ENCODE results near the gene PGBD1.
"Not testable (repeated sequence)": the region's sequence is repeated elsewhere in the genome, so short reads cannot be mapped to it uniquely, and the experiment has no call there.

Gene PGBD1

DNA sequence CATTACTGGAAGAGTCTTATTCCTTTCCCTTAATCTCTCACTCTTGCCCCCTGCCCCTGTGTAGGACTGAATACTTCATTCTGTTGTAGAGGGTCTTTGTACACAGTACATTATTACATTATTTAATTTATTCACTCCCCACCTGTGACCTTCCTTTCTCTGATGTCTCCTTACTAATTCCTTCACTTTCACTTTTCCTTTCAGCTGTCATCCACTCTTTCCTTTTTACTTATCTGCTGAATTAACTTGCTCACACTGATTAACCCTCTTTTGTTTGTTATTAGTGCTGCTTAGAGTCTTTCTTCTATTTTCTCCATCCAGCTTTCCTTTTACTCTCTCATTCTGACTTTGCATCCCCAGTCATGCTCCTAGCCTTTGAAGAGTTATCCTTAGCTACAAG is 6.5 kb upstream of the PGBD1 start:
- DNase-seq (ENCODE audit: low spot score) = no peak

DNA sequence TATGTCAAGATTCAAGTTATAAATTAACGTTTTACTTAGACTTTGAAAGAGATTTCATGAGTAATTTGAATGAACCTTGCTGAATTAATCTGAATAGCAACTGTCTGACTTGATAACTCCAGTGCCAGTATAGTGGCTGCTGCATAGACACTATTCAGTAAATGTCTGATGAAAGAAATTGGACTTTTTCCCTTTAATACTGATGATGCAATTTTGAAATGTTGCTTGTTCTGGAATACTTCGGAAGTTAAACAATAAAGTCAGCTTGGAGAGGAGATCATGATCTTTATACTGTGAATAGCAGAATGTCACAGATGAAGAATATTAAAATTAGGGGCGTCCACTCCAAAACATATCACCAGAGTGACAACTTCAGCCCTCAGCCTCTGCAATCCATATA is 3.6 kb upstream of the PGBD1 start:
- DNase-seq (ENCODE audit: low spot score) = no peak

DNA sequence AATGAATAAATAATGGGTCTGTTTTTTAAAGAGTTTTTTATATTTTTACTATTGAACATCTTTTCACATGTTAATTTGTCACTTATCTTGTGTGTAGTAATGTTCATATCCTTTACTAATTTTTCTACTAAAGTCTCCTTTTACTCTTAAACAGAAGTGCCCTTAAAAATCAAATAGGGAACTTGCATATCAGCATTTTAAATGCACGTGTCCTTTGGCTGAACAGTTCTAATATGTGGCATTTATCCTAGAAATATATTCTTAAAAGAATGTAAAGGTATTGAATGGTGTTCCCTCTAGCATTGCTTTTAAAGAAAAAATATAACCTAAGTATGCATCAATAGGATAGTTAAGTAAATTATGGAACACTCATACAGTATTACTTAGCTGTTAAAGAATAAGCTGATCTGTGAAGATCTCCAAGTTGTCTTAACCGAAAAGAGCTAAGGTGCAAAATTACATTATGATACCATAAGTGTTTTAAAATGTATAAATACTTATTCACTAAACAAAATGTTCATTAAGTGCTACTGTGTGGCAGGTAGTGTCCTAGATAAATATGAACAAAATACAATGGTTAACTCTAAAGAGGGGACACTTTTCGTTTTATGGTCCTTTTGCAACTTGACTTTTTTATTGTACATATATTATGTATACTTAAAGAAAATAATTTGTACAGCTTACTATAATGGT is 631 bp upstream of the PGBD1 start:
- no peak for DNase-seq (ENCODE audit: low spot score)

DNA sequence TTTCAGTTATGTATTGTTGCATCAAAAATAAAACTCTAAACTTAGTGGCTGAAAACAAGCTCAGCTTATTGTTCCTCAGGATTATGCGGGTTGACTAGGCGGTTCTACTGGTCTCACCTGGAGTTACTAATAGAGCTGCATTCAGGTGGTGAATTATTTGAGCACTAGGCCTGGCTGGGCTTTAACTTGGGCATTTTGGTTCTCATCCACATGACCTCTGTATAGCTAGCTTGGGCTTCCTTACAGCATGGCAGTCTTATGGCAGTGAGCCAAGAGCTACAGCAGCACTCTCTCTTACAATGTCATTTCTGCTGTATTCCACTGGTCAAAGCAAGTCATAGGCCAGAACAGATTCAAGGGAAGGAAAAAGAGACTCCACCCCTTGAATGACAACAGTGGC is 1.6 kb downstream of the PGBD1 start:
- no peak for DNase-seq (ENCODE audit: low spot score)

DNA sequence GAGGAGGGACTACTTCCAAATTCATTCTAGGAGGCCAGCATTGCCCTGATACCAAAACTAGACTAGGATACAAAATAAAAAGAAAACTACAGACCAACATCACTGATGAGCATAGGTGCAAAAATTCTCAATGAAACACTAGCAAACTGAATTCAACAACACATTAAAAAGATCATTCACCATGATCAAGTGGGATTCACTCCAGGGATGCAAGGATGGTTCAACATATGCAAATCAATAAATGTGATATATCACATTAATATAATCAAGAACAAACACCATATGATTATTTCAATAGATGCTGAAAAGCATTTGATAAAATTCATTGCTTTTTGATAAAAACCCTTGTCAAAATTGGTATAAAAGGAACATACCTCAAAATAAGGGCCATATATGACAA is 10.2 kb downstream of the PGBD1 start:
- no peak for DNase-seq (ENCODE audit: low spot score)

DNA sequence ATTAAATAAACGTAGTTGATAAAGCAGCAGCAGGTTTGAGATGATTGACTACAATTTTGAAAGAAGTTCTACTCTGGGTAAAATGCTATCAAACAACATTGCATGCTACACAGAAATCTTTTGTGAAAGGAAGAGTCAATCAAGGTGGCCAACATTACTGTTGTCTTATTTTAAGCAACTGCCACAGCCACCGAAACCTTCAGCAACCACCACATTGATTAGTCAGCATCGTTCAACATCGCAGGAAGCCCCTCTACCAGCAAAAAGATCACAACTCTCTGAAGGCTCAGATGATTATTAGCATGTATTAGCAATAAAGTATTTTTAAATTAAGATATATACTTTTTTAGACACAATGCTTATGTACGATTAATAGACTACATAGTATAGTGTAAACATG is 14.0 kb downstream of the PGBD1 start:
- DNase-seq (ENCODE audit: low spot score) = no peak

DNA sequence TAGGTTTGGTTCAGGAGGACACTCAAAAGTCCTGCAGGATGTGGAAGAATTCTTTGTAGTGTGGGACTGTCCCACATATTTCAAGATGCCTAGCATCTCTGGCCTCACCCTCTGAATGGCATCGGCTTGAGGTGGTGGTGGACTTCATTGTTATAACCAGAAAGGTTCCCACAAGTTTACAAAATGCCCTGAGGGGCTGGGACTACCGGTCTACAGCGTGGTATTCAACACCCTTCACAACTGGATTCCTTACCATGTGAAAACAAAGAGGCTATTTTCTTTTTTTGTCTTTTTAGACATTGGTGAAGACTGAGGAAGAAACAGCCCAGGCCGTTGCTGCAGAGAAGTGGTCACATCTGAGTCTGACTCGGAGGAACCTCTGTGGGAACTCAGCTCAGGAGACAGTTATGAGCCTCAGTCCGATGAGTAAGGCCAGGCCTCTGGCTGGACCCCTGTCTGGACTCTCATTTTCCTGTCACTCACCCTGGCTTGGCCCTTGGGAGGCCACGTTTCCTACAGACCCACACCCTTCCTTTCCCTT is 15.2 kb downstream of the PGBD1 start:
- DNase-seq (ENCODE audit: low spot score) = no peak

DNA sequence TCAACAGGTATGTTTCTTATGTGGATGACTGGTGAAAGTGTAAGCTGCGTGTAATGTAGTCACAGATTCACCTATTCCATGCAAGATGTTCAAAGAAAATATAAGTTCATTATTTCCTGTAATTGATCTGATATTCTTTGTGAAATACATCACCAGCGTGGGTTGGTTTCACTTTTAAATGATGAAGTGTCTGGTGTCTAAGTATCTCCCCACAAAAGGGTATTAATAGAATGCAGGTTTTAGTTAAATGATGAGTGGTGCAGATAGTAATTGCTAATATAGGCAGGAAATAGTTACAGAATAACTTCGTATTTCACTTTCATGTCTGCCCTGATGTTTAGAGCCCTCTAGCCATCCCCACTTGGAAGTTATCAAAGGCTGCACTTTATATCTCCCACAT is 22.2 kb downstream of the PGBD1 start:
- no peak for DNase-seq (ENCODE audit: low spot score)

DNA sequence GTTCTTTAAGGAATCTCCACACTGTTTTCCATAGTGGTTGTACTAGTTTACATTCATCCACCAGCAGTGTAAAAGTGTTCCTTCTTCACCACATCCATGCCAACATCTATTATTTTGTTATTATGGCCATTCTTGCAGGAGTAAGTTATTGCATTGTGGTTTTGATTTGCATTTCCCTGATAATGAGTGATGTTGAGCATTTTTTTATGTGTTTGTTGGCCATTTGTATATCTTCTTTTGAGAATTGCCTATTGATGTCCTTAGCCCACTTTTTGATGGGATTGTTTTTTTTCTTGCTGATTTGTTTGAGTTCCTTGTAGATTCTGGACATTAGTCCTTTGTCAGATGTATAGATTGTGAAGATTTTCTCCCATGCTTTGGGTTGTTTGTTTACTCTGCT is 25.0 kb downstream of the PGBD1 start:
- not testable (repeated sequence) for DNase-seq (ENCODE audit: low spot score)

DNA sequence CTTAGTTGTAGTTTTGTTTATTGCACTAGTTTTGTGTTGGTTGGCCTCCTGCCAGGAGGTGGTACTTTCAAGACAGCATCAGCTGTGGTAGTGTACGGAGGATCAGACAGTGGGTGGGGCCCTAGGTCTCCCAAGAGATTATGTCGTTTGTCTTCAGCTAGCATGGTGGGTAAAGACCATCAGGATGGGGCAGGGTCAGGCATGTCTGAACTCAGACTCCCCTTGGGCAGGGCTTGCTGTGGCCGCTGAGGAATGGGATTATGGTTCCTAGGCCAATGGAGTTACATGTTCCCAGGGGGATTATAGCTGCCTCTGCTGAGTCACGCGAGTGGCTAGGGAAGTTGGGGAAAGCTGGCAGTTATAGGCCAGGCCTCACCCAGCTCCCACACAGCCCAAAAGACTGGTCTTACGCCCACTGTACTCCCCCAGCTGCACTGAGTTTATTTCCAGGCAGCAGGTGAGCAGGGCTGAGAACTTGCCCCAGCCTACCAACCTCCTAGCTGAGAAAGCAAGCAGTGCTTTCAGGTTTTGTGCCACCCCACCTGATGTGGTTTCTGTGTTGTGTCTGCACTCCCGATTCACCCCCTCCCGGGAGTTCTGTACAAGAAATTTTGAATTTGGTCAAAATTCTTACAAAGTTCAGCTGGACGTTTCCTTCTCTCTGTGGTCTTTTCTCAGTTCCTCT is 29.9 kb downstream of the PGBD1 start:
- DNase-seq (ENCODE audit: low spot score) = no peak

DNA sequence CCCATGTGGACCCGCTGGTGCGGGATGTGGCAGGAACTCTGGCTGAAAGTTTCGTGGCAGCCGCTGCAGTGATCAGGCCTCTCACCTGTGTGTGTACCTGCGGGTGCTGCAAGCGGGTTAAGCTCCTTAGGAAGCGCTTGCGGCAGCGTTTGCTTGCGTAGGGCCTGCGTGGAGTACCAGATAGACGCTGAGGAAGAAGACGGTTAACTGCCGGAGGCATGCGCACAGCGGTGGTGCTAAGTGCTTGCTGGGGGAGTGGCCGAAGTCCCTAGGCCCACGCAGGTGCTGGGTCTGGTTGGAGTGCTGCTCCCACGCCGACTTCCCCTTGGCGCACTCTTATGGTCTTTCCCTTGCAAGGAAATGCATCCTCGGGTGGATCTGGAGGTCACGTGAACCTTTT is 31.6 kb downstream of the PGBD1 start:
- DNase-seq (ENCODE audit: low spot score) = no peak

DNA sequence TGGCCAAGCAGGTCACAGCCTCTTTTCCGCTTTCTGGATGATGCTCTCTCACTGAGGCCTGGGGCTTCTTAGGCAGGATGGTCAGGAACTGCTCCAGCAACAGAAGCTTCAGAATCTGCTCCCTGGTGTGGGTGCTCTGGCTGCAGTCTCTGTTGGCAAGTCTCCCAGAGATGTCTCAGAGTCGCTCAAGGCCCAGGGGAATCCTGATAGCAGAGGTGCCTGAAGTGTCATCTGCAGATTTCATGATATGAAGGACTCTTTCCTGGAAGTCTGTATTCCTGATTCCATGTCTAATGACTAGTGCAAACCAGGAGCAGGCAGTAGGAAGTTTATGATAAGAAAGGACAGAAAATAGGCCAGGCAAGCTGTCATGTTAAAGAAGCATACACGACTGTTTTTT is 34.3 kb downstream of the PGBD1 start:
- DNase-seq (ENCODE audit: low spot score) = no peak

DNA sequence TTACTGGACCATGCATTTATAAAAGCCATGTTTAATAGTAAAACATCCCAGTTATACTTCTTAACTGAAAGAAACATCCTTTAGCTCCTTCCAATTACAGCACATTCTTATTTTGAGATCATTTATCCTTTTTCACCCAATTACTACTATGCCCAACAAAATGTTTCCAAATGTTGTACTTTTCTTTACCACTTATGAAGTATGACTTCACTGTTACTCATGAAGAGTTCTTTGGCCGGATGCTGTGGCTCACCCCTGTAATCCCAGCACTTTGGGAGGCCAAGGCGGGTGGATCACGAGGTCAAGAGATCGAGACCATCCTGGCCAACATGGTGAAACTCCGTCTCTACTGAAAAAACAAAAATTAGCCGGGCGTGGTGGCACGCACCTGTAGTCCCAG is 36.5 kb downstream of the PGBD1 start:
- not testable (repeated sequence) for DNase-seq (ENCODE audit: low spot score)

DNA sequence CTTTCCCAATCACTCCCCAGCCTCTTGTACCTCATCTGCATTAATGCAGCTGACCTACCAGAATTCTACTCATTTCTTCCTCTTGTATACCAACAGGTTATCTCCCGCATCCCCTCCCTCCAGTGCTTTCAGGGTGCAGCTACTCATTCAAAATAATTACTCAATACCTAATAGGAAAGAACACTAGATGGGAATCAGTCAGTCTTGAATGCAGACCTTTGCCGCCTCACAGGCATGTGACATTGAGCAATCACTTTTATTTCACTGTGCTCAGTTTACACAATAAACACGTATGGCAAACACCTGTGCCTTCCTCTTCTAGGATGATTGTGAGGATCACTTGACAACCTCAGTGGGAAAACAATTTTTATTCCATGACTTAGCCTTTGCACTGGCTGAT is 41.3 kb downstream of the PGBD1 start:
- DNase-seq (ENCODE audit: low spot score) = no peak

DNA sequence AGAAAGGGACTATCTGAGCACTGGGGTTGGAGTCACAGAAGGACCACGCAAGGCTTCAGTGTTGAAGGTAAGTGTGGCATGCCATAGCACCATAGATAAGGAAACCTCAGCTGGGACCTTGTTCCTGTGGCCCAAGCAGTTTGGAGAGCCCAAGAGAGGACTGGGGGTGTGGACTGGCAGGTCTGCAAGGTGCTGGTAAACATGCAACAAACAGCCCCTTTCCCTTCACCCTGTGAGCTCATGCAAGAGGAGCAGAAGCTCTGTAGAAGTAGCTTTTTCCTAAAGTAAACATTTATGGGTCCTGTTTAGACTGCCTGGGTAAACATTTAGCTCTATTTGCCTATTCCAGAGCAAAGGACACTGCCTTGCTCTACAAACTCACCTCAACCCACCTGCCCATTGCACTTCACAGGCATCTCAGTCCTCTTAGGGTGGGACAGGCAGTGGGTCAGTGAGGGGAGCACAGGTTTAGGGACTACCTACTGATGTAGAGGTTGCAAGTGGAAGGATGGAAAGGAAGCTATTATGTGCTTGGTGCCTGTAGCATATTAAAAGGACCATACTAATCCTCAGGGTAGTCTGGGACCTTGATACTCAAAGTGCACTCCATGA is 42.5 kb downstream of the PGBD1 start:
- DNase-seq (ENCODE audit: low spot score) = no peak

DNA sequence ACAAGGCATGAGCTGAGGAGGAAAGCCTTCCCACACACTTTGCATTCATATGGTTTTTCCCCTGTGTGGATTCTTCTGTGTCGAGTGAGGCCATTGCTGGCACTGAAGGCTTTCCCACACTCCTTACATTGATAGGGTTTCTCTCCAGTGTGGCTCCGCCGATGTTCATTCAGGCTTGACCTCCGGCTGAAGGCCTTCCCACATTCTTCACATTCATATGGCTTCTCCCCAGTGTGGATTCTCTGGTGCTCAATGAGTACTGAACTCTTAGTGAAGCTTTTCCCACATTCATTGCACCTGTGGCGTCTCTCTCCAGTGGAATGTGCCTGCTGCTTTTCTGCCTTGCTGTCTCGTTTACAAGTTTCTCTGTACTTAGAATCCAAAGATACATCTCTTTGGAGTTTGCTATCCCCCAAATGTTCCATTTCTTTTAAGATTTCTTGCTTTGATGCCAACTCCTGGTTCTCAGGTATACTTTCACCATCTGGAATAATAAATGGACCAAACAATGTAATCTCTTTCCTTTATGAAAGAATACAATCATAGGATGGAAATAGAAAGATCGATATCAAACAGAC is 45.1 kb downstream of the PGBD1 start:
- no peak for DNase-seq (ENCODE audit: low spot score)

DNA sequence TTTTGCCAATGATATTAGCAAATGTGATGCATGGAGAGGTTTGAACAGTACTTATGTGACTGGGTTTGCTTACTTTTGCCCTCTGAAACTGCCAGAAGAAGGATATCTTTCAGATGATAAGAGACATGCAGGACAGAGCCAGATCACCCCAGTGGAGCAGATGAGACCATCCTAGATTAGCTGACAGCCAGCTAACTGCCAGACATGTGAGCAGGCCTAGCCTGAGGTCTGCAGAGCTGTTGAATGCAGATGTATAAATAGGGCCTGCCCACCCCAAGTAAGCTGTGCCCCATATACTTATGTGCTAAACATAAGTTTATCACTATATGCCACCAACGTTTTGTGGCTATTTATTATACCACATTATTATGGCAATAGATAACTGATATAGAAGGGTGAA is 48.7 kb downstream of the PGBD1 start:
- no peak for DNase-seq (ENCODE audit: low spot score)

DNA sequence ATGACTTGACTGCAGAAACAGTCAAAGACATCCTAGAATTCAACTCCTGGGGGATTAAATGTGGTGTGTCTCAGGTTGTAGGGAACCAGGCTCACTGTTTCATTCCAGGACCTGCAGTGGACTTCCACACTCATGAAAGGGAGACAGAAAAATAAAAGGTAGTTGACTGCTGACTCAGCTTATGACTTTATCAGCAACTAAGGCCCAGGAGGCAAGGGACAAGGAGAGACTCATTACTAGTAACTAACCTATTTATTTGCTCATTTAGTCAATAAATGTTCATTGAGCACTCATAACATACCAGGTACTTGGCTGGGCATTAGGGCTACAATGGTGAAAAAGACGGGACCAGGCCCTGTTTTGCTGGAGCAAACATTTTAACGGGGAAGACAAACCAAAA is 51.7 kb downstream of the PGBD1 start:
- DNase-seq (ENCODE audit: low spot score) = no peak

DNA sequence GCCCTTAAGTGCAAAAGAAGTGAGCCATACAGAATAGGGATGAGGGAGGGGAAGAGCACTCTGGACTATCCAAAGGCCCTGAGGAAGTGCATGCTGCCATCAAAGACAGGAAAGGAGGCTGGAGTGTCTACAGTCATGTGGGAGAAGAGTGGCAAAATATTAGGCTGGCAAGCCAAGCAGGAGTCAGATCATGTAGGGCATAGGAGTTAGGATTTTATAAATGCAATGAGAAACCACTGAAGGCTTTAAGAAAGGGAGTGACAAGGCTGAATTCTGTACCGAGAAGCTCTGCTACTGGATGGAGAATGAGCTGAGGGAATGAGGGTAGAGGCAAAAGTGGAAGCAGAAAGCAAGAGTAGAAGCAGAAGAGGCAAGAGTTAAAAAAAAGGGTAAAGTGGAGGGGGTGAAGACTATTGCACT is 52.2 kb downstream of the PGBD1 start:
- no peak for DNase-seq (ENCODE audit: low spot score)

DNA sequence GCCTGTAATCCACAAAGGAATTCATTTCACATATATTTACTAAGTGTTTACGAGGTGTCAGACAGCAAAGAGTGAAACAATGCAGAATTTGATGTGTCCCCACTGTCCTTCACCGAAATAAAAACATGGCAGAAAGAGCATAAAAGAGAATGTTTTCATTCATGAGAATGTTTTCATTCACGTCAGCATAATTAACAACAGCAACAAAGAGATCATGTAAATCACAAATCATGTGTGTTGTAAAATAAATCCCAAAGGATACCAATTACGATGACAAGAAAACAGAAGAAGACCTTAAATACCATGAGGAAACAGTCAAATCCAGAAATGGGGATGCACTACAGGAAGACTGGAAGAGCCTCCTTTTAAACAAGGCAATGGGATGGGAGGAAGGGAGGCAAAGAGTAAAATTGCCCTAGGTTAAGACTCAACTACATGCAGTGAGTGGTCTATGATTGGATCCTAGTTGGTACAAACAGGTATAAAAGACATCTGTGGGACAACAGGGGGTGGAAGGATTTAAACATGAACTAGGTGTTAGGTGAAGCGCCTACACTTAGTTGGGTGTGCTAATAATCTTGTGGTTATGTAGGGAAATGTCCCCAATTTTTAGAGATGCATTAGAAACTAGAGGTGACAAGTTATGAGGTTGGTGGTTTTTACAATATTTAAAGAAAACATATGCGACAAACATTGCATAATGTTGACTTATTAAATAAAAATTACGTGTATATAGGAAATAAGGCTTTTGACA is 53.1 kb downstream of the PGBD1 start:
- no peak for DNase-seq (ENCODE audit: low spot score)

DNA sequence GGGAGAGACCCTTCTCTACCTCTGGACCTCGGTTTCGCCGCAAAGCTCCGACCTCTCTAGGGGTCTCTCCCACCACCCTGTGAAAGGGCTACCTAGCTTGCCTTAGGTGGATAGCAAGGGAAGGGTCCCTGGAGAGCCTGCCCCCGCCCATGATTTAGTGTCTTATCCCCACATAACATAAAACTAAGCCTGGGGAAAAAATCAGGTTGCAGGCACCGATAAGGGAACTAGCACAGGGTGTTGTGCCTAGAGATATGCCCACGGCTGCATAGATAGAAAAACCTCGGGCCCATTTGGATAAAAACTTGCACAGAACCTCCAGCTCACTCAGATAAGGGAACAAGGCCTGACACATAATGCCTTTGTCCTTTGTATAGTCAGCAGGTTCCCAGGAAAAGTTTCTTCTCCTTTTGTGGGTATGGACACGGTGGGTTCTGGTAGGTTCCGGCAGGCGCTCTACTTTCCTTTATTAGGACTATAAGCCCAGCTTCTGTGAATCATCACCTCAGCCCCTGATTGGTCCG is 53.7 kb downstream of the PGBD1 start:
- DNase-seq (ENCODE audit: low spot score) = no peak

Measured in globus pallidus (tissue), 1 donor.